HepG2 (cell line): ENCODE data around the gene PEX11A. TPM values are rescaled to one million over a fixed set of nuclear protein-coding genes. Genes with fewer than 3 reads are reported as not detected.

Experiments
- DZIP1 ChIP-seq: sonication (generic); formaldehyde crosslinking; IDR thresholded peaks from 2 replicates; pipeline ENCODE4 v1.5.0; 2020; ENCODE audit warnings: mild to moderate bottlenecking, missing genetic modification reagents
- MAF1 ChIP-seq: sonication (generic); formaldehyde crosslinking; IDR thresholded peaks from 2 replicates; pipeline ENCODE4 v1.5.0; 2020; ENCODE audit warnings: missing genetic modification reagents, borderline replicate concordance
- REPIN1 ChIP-seq: sonication (generic); formaldehyde crosslinking; IDR thresholded peaks from 2 replicates; pipeline ENCODE4 v1.8.0; 2022; ENCODE audit warnings: missing genetic modification reagents, low read depth, mild to moderate bottlenecking, borderline replicate concordance
- SAFB2 ChIP-seq: sonication (generic); formaldehyde crosslinking; IDR thresholded peaks from 2 replicates; pipeline ENCODE4 v1.5.1; 2020; ENCODE audit warnings: missing genetic modification reagents, low read depth, mild to moderate bottlenecking, borderline replicate concordance
- TRIM22 ChIP-seq: fragments of 450-650 bp; IDR thresholded peaks from 2 replicates; pipeline ENCODE4 v1.6.1; 2017
- ZBTB49 ChIP-seq: sonication (generic); formaldehyde crosslinking; IDR thresholded peaks from 2 replicates; pipeline ENCODE4 v1.4.0; 2020; ENCODE audit warnings: missing genetic modification reagents, borderline replicate concordance
- ZFP91 ChIP-seq: sonication (generic); formaldehyde crosslinking; IDR thresholded peaks from 2 replicates; pipeline ENCODE4 v1.9.0; 2022; ENCODE audit warnings: missing genetic modification reagents, mild to moderate bottlenecking, borderline replicate concordance
- ZNF251 ChIP-seq: sonication (generic); formaldehyde crosslinking; IDR thresholded peaks from 2 replicates; pipeline ENCODE4 v1.9.0; 2021; ENCODE audit warnings: mild to moderate bottlenecking, missing genetic modification reagents
- ZNF704 ChIP-seq: sonication (generic); formaldehyde crosslinking; IDR thresholded peaks from 2 replicates; pipeline ENCODE4 v1.8.1; 2023; ENCODE audit warnings: mild to moderate bottlenecking, inconsistent platforms, moderate library complexity, missing genetic modification reagents, borderline replicate concordance
- polyA plus RNA-seq, 8 experiments: library from polyadenylated mRNA; depleted of rRNA in 3 of 8; stranded (reverse) in 7 of 8; unstranded in 1 of 8; fragments of >200 nt; fragmentation: Illumina TruSeq in 4 of 8; extraction: Trizol in 4 of 8; gene quantifications; 2 replicates each; pipeline versions ENCODE4 v1.2.1 to v1.2.3, GENCODE V29; 2011 to 2016; ENCODE audit warnings: low read depth in 4 of 8, missing spikeins in 1 of 8, mixed read lengths in 1 of 8; ENCODE audit not compliant: insufficient read depth in 1 of 8
- total RNA-seq, 5 experiments: library from RNA; depleted of rRNA; stranded (reverse); fragments of >200 nt; fragmentation: Illumina TruSeq; extraction: Trizol; gene quantifications; 2 replicates each; pipeline ENCODE4 v1.2.3, GENCODE V29; 2016; ENCODE audit warnings: low read depth in 1 of 5

Gene PEX11A
- total and polyA plus RNA-seq, 2 of the 13 experiments (the other 11 are each of a cell fraction or from before 2014, with no cell fraction given): 9.9 to 15.1 TPM

GRCh38 chr15:89654847-89655805 lies 35.4 kb downstream of the PEX11A start, which contains the start of gene KIF7 (continued):
- TF ChIP-seq TRIM22 (no peak), ZFP91 (CRISPR knock-in tag) (peak; percentile 44; the same call in 1 of the 2 replicates), ZNF251 (CRISPR knock-in tag) (no peak), MAF1 (CRISPR knock-in tag) (no peak), REPIN1 (CRISPR knock-in tag) (0 out of 2 replicates have a peak, but pooled peaks have one; percentile 21), SAFB2 (CRISPR knock-in tag) (0 out of 2 replicates have a peak, but pooled peaks have one; percentile 25), ZBTB49 (CRISPR knock-in tag) (no peak), DZIP1 (CRISPR knock-in tag) (no peak), ZNF704 (CRISPR knock-in tag) (no peak)
